K562 (cell line): ENCODE data around the gene MYH9. TPM values are rescaled to one million over a fixed set of nuclear protein-coding genes. Genes with fewer than 3 reads are reported as not detected.

Experiments used
- ATAC-seq: fragments of 200-7000 bp; cut with Tn5 transposase; 3 replicates; pipeline ENCODE4 v1.9.1; 2020; ENCODE audit warnings: moderate library complexity
- BruUV-seq: library from RNA; stranded (reverse); fragments of 400-500 nt; replicated peaks from 2 replicates; lab custom pipeline; 2021; lab: Mats Ljungman, UMichigan
- CTCF ChIA-PET: fragments of 300-600 bp; formaldehyde crosslinking; extraction: SDS; loops from one replicate; lab custom pipeline; 2021; ENCODE audit warnings: low intra/inter-chr PET ratio; lab: Yijun Ruan, JAX
- POLR2A ChIA-PET: fragments of 300-600, 350-650 bp; sonication (Branson Sonifier 250); formaldehyde crosslinking; extraction: SDS; loops from one replicate; lab custom pipeline; 2021; ENCODE audit warnings: antibody characterized with exemption, inconsistent platforms; lab: Yijun Ruan, JAX
- DNase-seq, 4 experiments: peaks; one replicate each; pipeline versions ENCODE4 v3.0.0 to v3.0.0-alpha.2; 2011 to 2018; ENCODE audit warnings: low spot score in 3 of 4, mixed read lengths in 3 of 4; ENCODE audit errors: extremely low read depth in 1 of 4
- FAIRE-seq: peaks from 2 replicates; lab custom pipeline; 2011; peaks lifted over from hg19 to GRCh38; lab: Jason Lieb, UNC
- H2AFZ ChIP-seq: 2 replicates; pipeline ENCODE4 v1.6.0; 2011; ENCODE audit warnings: low read depth, low read length, control low read depth, inconsistent platforms
- H3K27ac ChIP-seq: fragments of 200-600 bp; 3 replicates; pipeline ENCODE4 v1.8.0; 2011; ENCODE audit warnings: low read depth, mild to moderate bottlenecking, control low read depth, inconsistent platforms, low read length, moderate library complexity, mixed read lengths; ENCODE audit errors: extremely low read depth
- H3K27me3 ChIP-seq, 2 experiments: fragments of 300-600 bp in 1 of 2; 2 replicates in 1 of 2; 3 replicates in 1 of 2; pipeline versions ENCODE4 v1.6.0 to v1.8.0; 2011; ENCODE audit warnings: inconsistent platforms in 2 of 2, low read length in 2 of 2, mild to moderate bottlenecking in 1 of 2, mixed read lengths in 1 of 2, moderate library complexity in 1 of 2; ENCODE audit not compliant: control insufficient read depth in 2 of 2, insufficient read depth in 2 of 2
- H3K36me3 ChIP-seq: fragments of 300-600 bp; 3 replicates; pipeline ENCODE4 v1.8.0; 2011; ENCODE audit warnings: mild to moderate bottlenecking, low read length, inconsistent platforms; ENCODE audit not compliant: control insufficient read depth, insufficient read depth
- H3K4me1 ChIP-seq, 2 experiments: fragments of 200-600 bp in 1 of 2; replicated peaks in 1 of 2; 2 replicates in 1 of 2; 3 replicates in 1 of 2; pipeline versions ENCODE4 v1.5.1 to v1.8.0; 2011; ENCODE audit warnings: inconsistent platforms in 2 of 2, low read length in 2 of 2, mild to moderate bottlenecking in 1 of 2, mixed read lengths in 1 of 2, moderate library complexity in 1 of 2; ENCODE audit not compliant: control insufficient read depth in 2 of 2, insufficient read depth in 2 of 2
- H3K4me2 ChIP-seq: 2 replicates; pipeline ENCODE4 v1.6.1; 2011; ENCODE audit warnings: low read length, control low read depth, inconsistent platforms, mixed read lengths; ENCODE audit not compliant: insufficient read depth
- H3K4me3 ChIP-seq: fragments of 200-600 bp; sonication (generic), shearing (Covaris generic); 2 replicates; pipeline ENCODE4 v1.5.1; 2016; ENCODE audit warnings: control low read depth, inconsistent platforms
- H3K79me2 ChIP-seq: fragments of 200-600 bp; 3 replicates; pipeline ENCODE4 v1.8.0; 2011; ENCODE audit warnings: low read length, inconsistent platforms; ENCODE audit not compliant: control insufficient read depth, insufficient read depth
- H3K9ac ChIP-seq, 2 experiments: 2 replicates each; pipeline versions ENCODE4 v1.6.0 to v1.6.1; 2011; ENCODE audit warnings: low read depth in 2 of 2, low read length in 2 of 2, control low read depth in 1 of 2, inconsistent platforms in 1 of 2, mild to moderate bottlenecking in 1 of 2, mixed read lengths in 1 of 2; ENCODE audit not compliant: insufficient read depth in 1 of 2
- H3K9me1 ChIP-seq: one replicate; pipeline ENCODE4 v1.6.0; 2011; ENCODE audit warnings: inconsistent platforms, mild to moderate bottlenecking, low read length, moderate library complexity; ENCODE audit not compliant: control insufficient read depth, insufficient read depth
- H3K9me3 ChIP-seq: replicated peaks from 2 replicates; pipeline ENCODE4 v1.5.1; 2011; ENCODE audit warnings: low read depth, low read length, inconsistent platforms; ENCODE audit not compliant: control insufficient read depth, insufficient read depth
- H4K20me1 ChIP-seq: replicated peaks from 2 replicates; pipeline ENCODE4 v1.6.1; 2011; ENCODE audit warnings: low read length, inconsistent platforms, mixed read lengths; ENCODE audit not compliant: control insufficient read depth, insufficient read depth
- SMARCA4 ChIP-seq: fragments of 450-650 bp; IDR thresholded peaks from 2 replicates; pipeline ENCODE4 v1.6.1; 2016
- ZKSCAN8 ChIP-seq: fragments of 200-800 bp; sonication (Bioruptor generic); IDR thresholded peaks from 2 replicates; pipeline ENCODE4 v1.6.1; 2016; ENCODE audit warnings: missing genetic modification characterization, missing compliant biosample characterization
- WGBS: fragments of 100-300 bp; shearing (Covaris generic); methylation state at CpG from one replicate; pipeline ENCODE4 v1.1.6; 2016; ENCODE audit warnings: low coverage, mixed read lengths; ENCODE audit not compliant: insufficient coverage; ENCODE audit errors: missing lambda C conversion rate; 5-methylcytosine and 5-hydroxymethylcytosine counted together
- in situ Hi-C: fragments of 300-500 bp; cut with MboI; formaldehyde crosslinking; loops from 4 replicates; pipeline ENCODE4 v1.15.0; 2018; ENCODE audit warnings: inconsistent platforms, mixed read lengths
- intact Hi-C: fragments of 100-400 bp; cut with micrococcal nuclease; formaldehyde crosslinking; loops from 2 replicates; pipeline ENCODE4 v1.14.2; 2022
- polyA plus RNA-seq, 8 experiments: library from polyadenylated mRNA; depleted of rRNA in 4 of 8; stranded (reverse) in 5 of 8; unstranded in 3 of 8; fragments of >200 nt; fragmentation: Nextera tagmentation in 2 of 8; fragmentation: Illumina TruSeq in 1 of 8; extraction: Ambion mirVana in 2 of 8; extraction: Trizol in 1 of 8; gene quantifications; 2 replicates each; pipeline versions ENCODE4 v1.2.1 to v1.2.3, GENCODE V29; 2011 to 2014; ENCODE audit warnings: inconsistent platforms in 1 of 8, missing spikeins in 1 of 8
- total RNA-seq, 7 experiments: library from RNA; depleted of rRNA in 6 of 7; stranded (reverse); fragments of >200 nt in 6 of 7; fragmentation: Illumina TruSeq in 2 of 7; extraction: Trizol in 2 of 7; gene quantifications; 2 replicates each; pipeline versions ENCODE4 v1.2.1 to v1.2.3, GENCODE V29; 2011 to 2021; ENCODE audit warnings: low replicate concordance in 1 of 7
- TF ChIP-seq, protein P1 (sequence below): IDR thresholded peaks from 2 replicates; pipeline ENCODE4 v1.6.1; 2014; ENCODE audit warnings: antibody characterized with exemption
- TF ChIP-seq, protein P2 (sequence below): IDR thresholded peaks from 2 replicates; pipeline ENCODE4 v1.6.1; 2016; ENCODE audit warnings: missing genetic modification characterization, missing compliant biosample characterization

The MYH9 gene
- total and polyA plus RNA-seq, 9 of the 15 experiments (the other 6 are each of a cell fraction or from before 2014, with no cell fraction given), result 0.71 to 111 (median 24.6) TPM

GRCh38 chr22:36367066-36367465 is 20.7 kb downstream of the MYH9 start:
- Histone ChIP-seq H3K79me2 (peaks cover 73% of the 10 kb centered on the region), H3K4me2 (no peak overlapping the region), H4K20me1 (peaks cover 63% of the 10 kb centered on the region), H3K9ac (no peak overlapping the region), H3K27me3 (no peaks in the 10 kb centered on the region), H2AFZ (no peak overlapping the region), H3K27ac (no peak overlapping the region), H3K36me3 (peaks cover 9% of the 10 kb centered on the region; the same call in 1 of the 3 replicates), H3K4me1 (peaks cover 46 to 65% of the 10 kb centered on the region in 2 experiments), H3K4me3 (no peak overlapping the region), H3K9me3 (no peaks in the 10 kb centered on the region), H3K9me1 (peaks cover 2% of the 10 kb centered on the region)
- ATAC-seq (no peak), DNase-seq (no peak), FAIRE-seq (no peak)
- intact Hi-C loops, result loop anchor here (5.0 kb wide), 2 partner anchors 55 to 100 kb away; no protein-coding TSS in a partner anchor
- CTCF ChIA-PET, result no interaction called here
- no TSS peak for BruUV-seq
- WGBS, result 90% methylated on average over 11 of the region's 11 CpGs
- in situ Hi-C loops, result no loop called here
- POLR2A ChIA-PET, result no interaction called here
- TF ChIP-seq, protein P1, sequence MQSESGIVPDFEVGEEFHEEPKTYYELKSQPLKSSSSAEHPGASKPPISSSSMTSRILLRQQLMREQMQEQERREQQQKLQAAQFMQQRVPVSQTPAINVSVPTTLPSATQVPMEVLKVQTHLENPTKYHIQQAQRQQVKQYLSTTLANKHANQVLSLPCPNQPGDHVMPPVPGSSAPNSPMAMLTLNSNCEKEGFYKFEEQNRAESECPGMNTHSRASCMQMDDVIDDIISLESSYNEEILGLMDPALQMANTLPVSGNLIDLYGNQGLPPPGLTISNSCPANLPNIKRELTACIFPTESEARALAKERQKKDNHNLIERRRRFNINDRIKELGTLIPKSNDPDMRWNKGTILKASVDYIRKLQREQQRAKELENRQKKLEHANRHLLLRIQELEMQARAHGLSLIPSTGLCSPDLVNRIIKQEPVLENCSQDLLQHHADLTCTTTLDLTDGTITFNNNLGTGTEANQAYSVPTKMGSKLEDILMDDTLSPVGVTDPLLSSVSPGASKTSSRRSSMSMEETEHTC, result no peak
- TF ChIP-seq ZKSCAN8 (CRISPR knock-in tag) (no peak), SMARCA4 (no peak)
- TF ChIP-seq, protein P2, sequence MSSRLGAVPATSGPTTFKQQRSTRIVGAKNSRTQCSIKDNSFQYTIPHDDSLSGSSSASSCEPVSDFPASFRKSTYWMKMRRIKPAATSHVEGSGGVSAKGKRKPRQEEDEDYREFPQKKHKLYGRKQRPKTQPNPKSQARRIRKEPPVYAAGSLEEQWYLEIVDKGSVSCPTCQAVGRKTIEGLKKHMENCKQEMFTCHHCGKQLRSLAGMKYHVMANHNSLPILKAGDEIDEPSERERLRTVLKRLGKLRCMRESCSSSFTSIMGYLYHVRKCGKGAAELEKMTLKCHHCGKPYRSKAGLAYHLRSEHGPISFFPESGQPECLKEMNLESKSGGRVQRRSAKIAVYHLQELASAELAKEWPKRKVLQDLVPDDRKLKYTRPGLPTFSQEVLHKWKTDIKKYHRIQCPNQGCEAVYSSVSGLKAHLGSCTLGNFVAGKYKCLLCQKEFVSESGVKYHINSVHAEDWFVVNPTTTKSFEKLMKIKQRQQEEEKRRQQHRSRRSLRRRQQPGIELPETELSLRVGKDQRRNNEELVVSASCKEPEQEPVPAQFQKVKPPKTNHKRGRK (tag), result no peak
